ENCODE measurements around the gene HES3. TPM values are rescaled to one million over a fixed set of nuclear protein-coding genes. Genes with fewer than 3 reads are reported as not detected.

The HES3 gene
- total RNA-seq, 4 donors from 2014 or later: not detected

GRCh38 chr1:6246497-6247467, 2.8 kb downstream of the HES3 start:
- Histone ChIP-seq H3K4me3 (no peak overlapping the region), H3K27me3 (peaks cover 38 to 75% (median 58%) of the 10 kb centered on the region in 3 donors), H3K36me3 (no peaks in the 10 kb centered on the region), H3K27ac (no peak overlapping the region), H3K9me3 (no peaks in the 10 kb centered on the region), H3K4me1 (peaks cover 2 to 4% of the 10 kb centered on the region in 2 donors)
- in situ Hi-C loops (cut with MboI; ENCODE audit: low sequenced_read_pairs in 4 of 4): loop anchor here (5.0 to 25.0 kb wide), 4 partner anchors 98 to 166 kb away; partner anchors contain the start of genes ESPN (in 1 of the 4) and HES2 (in 1 of the 4)
- intact Hi-C loops (cut with DNase I; ENCODE audit: low total_unique reads): loop anchor here (1.0 to 5.0 kb wide), 3 partner anchors 36 to 158 kb away; no protein-coding TSS in a partner anchor
- ATAC-seq (peak; percentile 44 to 73), DNase-seq (peak; percentile 55 to 57)
- TF ChIP-seq CTCF (IDR thresholded peaks at IDR 0.05 in 4 of 5, conservative IDR thresholded peaks at IDR 0.05 in 1 of 5) (peak; percentile 92 to 97 (median 97)), POLR2A (IDR thresholded peaks at IDR 0.05) (no peak)

- Histone ChIP-seq H3K36me3 (no peaks in the 10 kb centered on the region), H3K4me3 (no peak overlapping the region), H3K27ac (no peak overlapping the region), H3K4me1 (no peaks in the 10 kb centered on the region), H3K27me3 (peaks cover 37 to 66% (median 51%) of the 10 kb centered on the region in 3 donors), H3K9me3 (no peaks in the 10 kb centered on the region)
- in situ Hi-C loops (cut with MboI; ENCODE audit: low sequenced_read_pairs in 4 of 4): loop anchor here (5.0 to 25.0 kb wide), 4 partner anchors 97 to 165 kb away; partner anchors contain the start of genes ESPN (in 1 of the 4) and HES2 (in 1 of the 4)
- DNase-seq (no peak), ATAC-seq (no peak)
- TF ChIP-seq POLR2A (IDR thresholded peaks at IDR 0.05): no peak
- TF ChIP-seq CTCF (IDR thresholded peaks at IDR 0.05 in 4 of 5, conservative IDR thresholded peaks at IDR 0.05 in 1 of 5): no peak
- intact Hi-C loops (cut with DNase I; ENCODE audit: low total_unique reads): loop anchor here (5.0 kb wide), 1 partner anchor 35 kb away; no protein-coding TSS in a partner anchor
These were observed 3.7 kb downstream of the HES3 start for GRCh38 chr1:6247651-6248050.

GRCh38 chr1:6248161-6248776, 4.3 kb downstream of the HES3 start:
- in situ Hi-C loops (cut with MboI; ENCODE audit: low sequenced_read_pairs in 4 of 4): loop anchor here (5.0 to 25.0 kb wide), 4 partner anchors 97 to 164 kb away; partner anchors contain the start of genes ESPN (in 1 of the 4) and HES2 (in 1 of the 4)
- ATAC-seq (no peak), DNase-seq (no peak)
- Histone ChIP-seq H3K4me1 (no peaks in the 10 kb centered on the region), H3K36me3 (no peaks in the 10 kb centered on the region), H3K27me3 (peaks cover 31 to 60% (median 45%) of the 10 kb centered on the region in 3 donors), H3K27ac (no peak overlapping the region), H3K9me3 (no peaks in the 10 kb centered on the region), H3K4me3 (no peak overlapping the region)
- no peak for TF ChIP-seq POLR2A (IDR thresholded peaks at IDR 0.05)
- TF ChIP-seq CTCF (IDR thresholded peaks at IDR 0.05 in 4 of 5, conservative IDR thresholded peaks at IDR 0.05 in 1 of 5): no peak
- intact Hi-C loops (cut with DNase I; ENCODE audit: low total_unique reads): loop anchor here (5.0 kb wide), 1 partner anchor 34 kb away; no protein-coding TSS in a partner anchor

GRCh38 chr1:6248932-6249738, 5.2 kb downstream of the HES3 start:
- no peaks in the 10 kb centered on the region for H3K4me1 ChIP-seq
- H3K9me3 ChIP-seq: no peaks in the 10 kb centered on the region
- ATAC-seq (no peak), DNase-seq (no peak)
- no peak overlapping the region for H3K4me3 ChIP-seq
- peaks cover 22 to 51% (median 36%) of the 10 kb centered on the region in 3 donors for H3K27me3 ChIP-seq
- no peaks in the 10 kb centered on the region for H3K36me3 ChIP-seq
- no peak for TF ChIP-seq POLR2A (IDR thresholded peaks at IDR 0.05)
- no peak for TF ChIP-seq CTCF (IDR thresholded peaks at IDR 0.05 in 4 of 5, conservative IDR thresholded peaks at IDR 0.05 in 1 of 5)
- no peak overlapping the region for H3K27ac ChIP-seq
- intact Hi-C loops (cut with DNase I; ENCODE audit: low total_unique reads) (loop anchor here (5.0 kb wide), 1 partner anchor 33 kb away; no protein-coding TSS in a partner anchor), in situ Hi-C loops (cut with MboI; ENCODE audit: low sequenced_read_pairs in 4 of 4) (loop anchor here (5.0 to 25.0 kb wide), 4 partner anchors 96 to 163 kb away; partner anchors contain the start of genes ESPN (in 1 of the 4) and HES2 (in 1 of the 4))
